HepG2 (cell line): ENCODE data around the gene HAT1. TPM values are rescaled to one million over a fixed set of nuclear protein-coding genes. Genes with fewer than 3 reads are reported as not detected.

ENCODE experiments used
- ATAC-seq: fragments of 200-7000 bp; cut with Tn5 transposase; 3 replicates; pipeline ENCODE4 v1.9.1; 2020; ENCODE audit warnings: mild to moderate bottlenecking, moderate library complexity
- BruUV-seq: library from RNA; stranded (reverse); fragments of 400-500 nt; replicated peaks from 2 replicates; lab custom pipeline; 2021; lab: Mats Ljungman, UMichigan
- CTCF ChIA-PET: fragments of 300-600 bp; formaldehyde crosslinking; extraction: SDS; loops from one replicate; lab custom pipeline; 2021; ENCODE audit warnings: low total read pairs, inconsistent platforms, low intra/inter-chr PET ratio; lab: Yijun Ruan, JAX
- POLR2A ChIA-PET: fragments of 350-600 bp; sonication (Branson Sonifier 250); formaldehyde crosslinking; loops from one replicate; lab custom pipeline; 2020; ENCODE audit warnings: antibody characterized with exemption, inconsistent platforms; lab: Yijun Ruan, JAX
- DNase-seq: peaks from one replicate; pipeline ENCODE4 v3.0.0-alpha.2; 2015; ENCODE audit warnings: low spot score
- FAIRE-seq: peaks from 3 replicates; lab custom pipeline; 2011; peaks lifted over from hg19 to GRCh38; lab: Jason Lieb, UNC
- H2AFZ ChIP-seq: one replicate; pipeline ENCODE4 v1.6.1; 2011; ENCODE audit warnings: low read length, inconsistent platforms
- H3K27ac ChIP-seq: fragments of 300-600 bp; 3 replicates; pipeline ENCODE4 v1.8.0; 2011; ENCODE audit warnings: mixed run types, mild to moderate bottlenecking, mixed read lengths, low read length, inconsistent platforms; ENCODE audit not compliant: insufficient read depth; ENCODE audit errors: extremely low read length
- H3K27me3 ChIP-seq, 2 experiments: fragments of 200-600 bp in 1 of 2; 2 replicates in 1 of 2; 3 replicates in 1 of 2; pipeline versions ENCODE4 v1.6.0 to v1.8.0; 2011; ENCODE audit warnings: low read length in 2 of 2, mild to moderate bottlenecking in 2 of 2, moderate library complexity in 2 of 2, inconsistent platforms in 1 of 2; ENCODE audit not compliant: insufficient read depth in 2 of 2, control insufficient read depth in 1 of 2
- H3K36me3 ChIP-seq, 2 experiments: fragments of 200-600 bp in 1 of 2; replicated peaks in 1 of 2; 2 replicates in 1 of 2; 3 replicates in 1 of 2; pipeline versions ENCODE4 v1.5.1 to v1.8.0; 2011; ENCODE audit warnings: low read length in 2 of 2, inconsistent platforms in 1 of 2; ENCODE audit not compliant: insufficient read depth in 2 of 2, control insufficient read depth in 1 of 2
- H3K4me1 ChIP-seq: 2 replicates; pipeline ENCODE4 v1.5.1; 2012; ENCODE audit warnings: low read length, inconsistent platforms; ENCODE audit not compliant: insufficient read depth
- H3K4me2 ChIP-seq: 2 replicates; pipeline ENCODE4 v1.6.0; 2011; ENCODE audit warnings: low read depth, low read length, inconsistent platforms
- H3K4me3 ChIP-seq, 3 experiments: fragments of 200-600 bp in 1 of 3; sonication (generic), shearing (Covaris generic) in 1 of 3; replicated peaks in 1 of 3; 2 replicates each; pipeline ENCODE4 v1.5.1; 2011 to 2016; ENCODE audit warnings: low read length in 3 of 3, inconsistent platforms in 2 of 3, low read depth in 2 of 3, mild to moderate bottlenecking in 2 of 3, control low read depth in 1 of 3, mixed read lengths in 1 of 3; ENCODE audit not compliant: insufficient read depth in 1 of 3
- H3K79me2 ChIP-seq: one replicate; pipeline ENCODE4 v1.6.1; 2011; ENCODE audit warnings: low read length, inconsistent platforms; ENCODE audit not compliant: insufficient read depth
- H3K9ac ChIP-seq: 2 replicates; pipeline ENCODE4 v1.6.0; 2011; ENCODE audit warnings: mild to moderate bottlenecking, low read depth, low read length, inconsistent platforms; ENCODE audit not compliant: insufficient read depth
- H3K9me3 ChIP-seq: 2 replicates; pipeline ENCODE4 v1.5.1; 2012; ENCODE audit warnings: mild to moderate bottlenecking, low read length
- H4K20me1 ChIP-seq: 2 replicates; pipeline ENCODE4 v1.6.0; 2011; ENCODE audit warnings: inconsistent platforms, mild to moderate bottlenecking, low read length, moderate library complexity; ENCODE audit not compliant: insufficient read depth
- ASH2L ChIP-seq: fragments of 300-600, 200-600 bp; sonication (generic); IDR thresholded peaks from 2 replicates; pipeline ENCODE4 v1.7.0; 2017; ENCODE audit warnings: low read depth, mild to moderate bottlenecking, moderate library complexity, mixed read lengths, low read length; ENCODE audit not compliant: insufficient read length
- CCDC6 ChIP-seq: sonication (generic); formaldehyde crosslinking; IDR thresholded peaks from 2 replicates; pipeline ENCODE4 v1.8.1; 2022; ENCODE audit warnings: mild to moderate bottlenecking, missing genetic modification reagents, moderate library complexity
- MED8 ChIP-seq: sonication (generic); formaldehyde crosslinking; IDR thresholded peaks from 2 replicates; pipeline ENCODE4 v1.8.1; 2023; ENCODE audit warnings: mild to moderate bottlenecking, missing genetic modification reagents; ENCODE audit not compliant: insufficient replicate concordance
- MYNN ChIP-seq: sonication (generic); formaldehyde crosslinking; IDR thresholded peaks from 2 replicates; pipeline ENCODE4 v1.4.0; 2020; ENCODE audit warnings: mild to moderate bottlenecking, low read depth, missing genetic modification reagents
- NFE2 ChIP-seq: sonication (generic); formaldehyde crosslinking; IDR thresholded peaks from 2 replicates; pipeline ENCODE4 v1.4.0; 2020; ENCODE audit warnings: missing genetic modification reagents
- NFKBIZ ChIP-seq: IDR thresholded peaks from 2 replicates; pipeline ENCODE4 v1.6.1; 2018; ENCODE audit warnings: missing genetic modification reagents, missing compliant biosample characterization
- PCBP1 ChIP-seq: fragments of 200-400 bp; formaldehyde crosslinking; IDR thresholded peaks from 2 replicates; pipeline ENCODE4 v1.6.1; 2017; ENCODE audit warnings: mild to moderate bottlenecking, low read depth, low read length, borderline replicate concordance
- SMARCE1 ChIP-seq: fragments of 450-650 bp; IDR thresholded peaks from 2 replicates; pipeline ENCODE4 v1.6.1; 2017; ENCODE audit warnings: borderline replicate concordance
- ZEB1 ChIP-seq: IDR thresholded peaks from 2 replicates; pipeline ENCODE4 v1.6.1; 2012; ENCODE audit warnings: mild to moderate bottlenecking, low read depth, inconsistent platforms; ENCODE audit not compliant: insufficient replicate concordance
- ZNF292 ChIP-seq: sonication (generic); formaldehyde crosslinking; IDR thresholded peaks from 2 replicates; pipeline ENCODE4 v1.8.1; 2022; ENCODE audit warnings: mild to moderate bottlenecking, low read depth, missing genetic modification reagents, borderline replicate concordance
- ZNF431 ChIP-seq: sonication (generic); formaldehyde crosslinking; IDR thresholded peaks from 2 replicates; pipeline ENCODE4 v1.9.0; 2022; ENCODE audit warnings: missing genetic modification reagents, low read depth, mild to moderate bottlenecking, borderline replicate concordance
- ZNF749 ChIP-seq: sonication (generic); formaldehyde crosslinking; IDR thresholded peaks from 2 replicates; pipeline ENCODE4 v1.8.0; 2022; ENCODE audit warnings: mild to moderate bottlenecking, missing genetic modification reagents, moderate library complexity, borderline replicate concordance
- whole genome bisulfite sequencing: methylation state at CpG from one replicate; pipeline ENCODE4 v1.1.6; 2017; ENCODE audit warnings: low lambda C conversion rate; 5-methylcytosine and 5-hydroxymethylcytosine counted together
- in situ Hi-C: cut with HindIII; loops from 2 replicates; pipeline ENCODE4 v1.10.0; 2017; ENCODE audit warnings: low pct_unique_long_range_greater_than_20kb; ENCODE audit not compliant: extremely low pct_ligation_motif_present
- intact Hi-C: fragments of 100-400 bp; cut with micrococcal nuclease; formaldehyde crosslinking; loops from one replicate; pipeline ENCODE4 v1.10.0; 2022; ENCODE audit not compliant: unreplicated experiment
- polyA plus RNA-seq, 8 experiments: library from polyadenylated mRNA; depleted of rRNA in 3 of 8; stranded (reverse) in 7 of 8; unstranded in 1 of 8; fragments of >200 nt; fragmentation: Illumina TruSeq in 4 of 8; extraction: Trizol in 4 of 8; gene quantifications; 2 replicates each; pipeline versions ENCODE4 v1.2.1 to v1.2.3, GENCODE V29; 2011 to 2016; ENCODE audit warnings: low read depth in 4 of 8, missing spikeins in 1 of 8, mixed read lengths in 1 of 8; ENCODE audit not compliant: insufficient read depth in 1 of 8
- total RNA-seq, 5 experiments: library from RNA; depleted of rRNA; stranded (reverse); fragments of >200 nt; fragmentation: Illumina TruSeq; extraction: Trizol; gene quantifications; 2 replicates each; pipeline ENCODE4 v1.2.3, GENCODE V29; 2016; ENCODE audit warnings: low read depth in 1 of 5
- TF ChIP-seq, protein P1 (sequence below): sonication (generic); formaldehyde crosslinking; IDR thresholded peaks from 2 replicates; pipeline ENCODE4 v1.5.1; 2020; ENCODE audit warnings: missing genetic modification reagents, mild to moderate bottlenecking, borderline replicate concordance
- TF ChIP-seq, protein P2 (sequence below): sonication (generic); formaldehyde crosslinking; IDR thresholded peaks from 2 replicates; pipeline ENCODE4 v1.5.0; 2020; ENCODE audit warnings: missing genetic modification reagents
- TF ChIP-seq, protein P3 (sequence below): sonication (generic); formaldehyde crosslinking; IDR thresholded peaks from 2 replicates; pipeline ENCODE4 v1.4.0; 2020; ENCODE audit warnings: missing genetic modification reagents, borderline replicate concordance

The HAT1 gene
- total and polyA plus RNA-seq, 2 of the 13 experiments (the other 11 are each of a cell fraction or from before 2014, with no cell fraction given): 45.4 to 119 TPM

DNA sequence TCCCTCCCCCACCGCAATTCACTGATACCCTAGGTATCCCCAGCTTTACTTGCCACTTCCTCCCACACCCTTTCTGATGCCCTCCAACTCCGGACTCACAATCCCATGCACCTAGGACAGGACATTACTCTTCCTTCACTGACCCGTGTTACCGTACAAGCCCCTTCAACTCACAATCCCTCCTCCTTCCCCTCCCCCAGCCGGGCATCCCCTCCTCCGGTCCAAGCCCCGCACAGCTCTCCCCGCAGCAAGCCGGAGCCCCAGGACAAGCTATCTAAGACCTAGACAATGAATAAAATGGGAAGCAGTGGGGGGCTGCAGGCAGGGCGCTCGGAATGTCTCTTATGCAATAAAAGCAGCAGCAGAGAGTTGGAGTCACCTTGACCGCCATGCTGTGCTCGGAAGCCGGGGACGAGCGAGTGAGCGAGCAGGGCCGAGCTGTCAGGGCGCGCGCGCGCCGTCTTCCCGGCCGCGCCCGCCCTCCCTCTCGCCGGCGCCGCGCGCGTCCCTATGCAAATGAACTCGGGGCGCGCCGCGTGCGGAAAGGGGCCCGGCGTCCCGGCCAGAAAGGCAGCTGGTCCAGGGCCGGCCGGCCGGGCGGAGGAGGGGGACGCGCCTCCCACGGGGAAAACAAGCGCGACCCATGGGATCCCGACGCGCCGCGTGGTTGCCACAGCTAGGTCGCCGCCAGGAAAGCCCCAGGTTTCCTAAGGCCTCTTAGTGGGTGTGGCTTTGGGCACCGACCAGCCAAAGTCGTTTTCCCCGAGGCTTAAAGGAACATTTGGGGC, 28.2 kb upstream of the HAT1 start, which contains the start of gene SLC25A12 (continued):
- TF ChIP-seq ZNF431 (CRISPR knock-in tag): no peak
- no peak for TF ChIP-seq ZNF292 (CRISPR knock-in tag)
- TF ChIP-seq SMARCE1: no peak
- no peak for TF ChIP-seq MED8 (CRISPR knock-in tag)

DNA sequence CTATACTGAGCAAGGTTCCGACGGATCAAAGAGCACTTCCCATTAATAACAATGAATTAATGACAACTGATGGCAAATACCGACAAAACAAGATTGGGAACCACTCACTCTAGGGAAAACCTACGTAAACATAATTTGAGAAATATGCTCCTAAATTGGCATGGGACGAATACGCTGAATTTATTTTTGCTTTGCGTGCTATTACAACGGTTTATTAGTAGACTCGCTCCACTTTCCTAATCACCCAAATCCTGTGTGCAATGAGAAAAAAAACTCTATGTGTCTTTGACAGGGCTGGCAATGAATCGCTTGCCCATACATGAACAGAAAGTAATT, 27.7 kb upstream of the HAT1 start:
- peak overlapping the region; percentile 67 for H3K9ac ChIP-seq
- H3K36me3 ChIP-seq: no peaks in the 10 kb centered on the region; a peak in 1 of 5 replicates
- no peaks in the 10 kb centered on the region for H4K20me1 ChIP-seq
- H3K4me2 ChIP-seq: peak overlapping the region; percentile 93
- no peaks in the 10 kb centered on the region for H3K79me2 ChIP-seq
- H3K4me1 ChIP-seq: peaks cover 36% of the 10 kb centered on the region
- intact Hi-C loops: loop anchor here (1.0 to 2.0 kb wide), 2 partner anchors 28 to 188 kb away; partner anchors contain the start of gene HAT1
- no peaks in the 10 kb centered on the region; a peak in 1 of 5 replicates for H3K27me3 ChIP-seq
- no peak for DNase-seq
- peak overlapping the region; percentile 84 to 89 (median 88) for H3K4me3 ChIP-seq
- H3K9me3 ChIP-seq: peaks cover 7% of the 10 kb centered on the region
- peak overlapping the region; percentile 97 for H2AFZ ChIP-seq
- WGBS: 2% methylated on average over 10 of the region's 10 CpGs
- in situ Hi-C loops: no loop called here
- ATAC-seq: no peak
- BruUV-seq: TSS peak; percentile 87
- CTCF ChIA-PET: no interaction called here
- FAIRE-seq: no peak
- H3K27ac ChIP-seq: peak overlapping the region; percentile 1
- POLR2A ChIA-PET: interaction anchor here (0.6 to 2.1 kb wide), 7 partner anchors 12 to 208 kb away, joined by 3 to 11 read pairs (median 4); partner anchors contain the start of genes DLX2, DYNC1I2 and HAT1
- TF ChIP-seq, protein P1, sequence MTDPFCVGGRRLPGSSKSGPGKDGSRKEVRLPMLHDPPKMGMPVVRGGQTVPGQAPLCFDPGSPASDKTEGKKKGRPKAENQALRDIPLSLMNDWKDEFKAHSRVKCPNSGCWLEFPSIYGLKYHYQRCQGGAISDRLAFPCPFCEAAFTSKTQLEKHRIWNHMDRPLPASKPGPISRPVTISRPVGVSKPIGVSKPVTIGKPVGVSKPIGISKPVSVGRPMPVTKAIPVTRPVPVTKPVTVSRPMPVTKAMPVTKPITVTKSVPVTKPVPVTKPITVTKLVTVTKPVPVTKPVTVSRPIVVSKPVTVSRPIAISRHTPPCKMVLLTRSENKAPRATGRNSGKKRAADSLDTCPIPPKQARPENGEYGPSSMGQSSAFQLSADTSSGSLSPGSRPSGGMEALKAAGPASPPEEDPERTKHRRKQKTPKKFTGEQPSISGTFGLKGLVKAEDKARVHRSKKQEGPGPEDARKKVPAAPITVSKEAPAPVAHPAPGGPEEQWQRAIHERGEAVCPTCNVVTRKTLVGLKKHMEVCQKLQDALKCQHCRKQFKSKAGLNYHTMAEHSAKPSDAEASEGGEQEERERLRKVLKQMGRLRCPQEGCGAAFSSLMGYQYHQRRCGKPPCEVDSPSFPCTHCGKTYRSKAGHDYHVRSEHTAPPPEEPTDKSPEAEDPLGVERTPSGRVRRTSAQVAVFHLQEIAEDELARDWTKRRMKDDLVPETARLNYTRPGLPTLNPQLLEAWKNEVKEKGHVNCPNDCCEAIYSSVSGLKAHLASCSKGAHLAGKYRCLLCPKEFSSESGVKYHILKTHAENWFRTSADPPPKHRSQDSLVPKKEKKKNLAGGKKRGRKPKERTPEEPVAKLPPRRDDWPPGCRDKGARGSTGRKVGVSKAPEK: 0 out of 2 replicates have a peak, but pooled peaks have one; percentile 29
- TF ChIP-seq ASH2L (peak; percentile 7), NFE2 (CRISPR knock-in tag) (no peak), NFKBIZ (CRISPR knock-in tag) (no peak), CCDC6 (CRISPR knock-in tag) (no peak), ZNF749 (0 out of 2 replicates have a peak, but pooled peaks have one; percentile 16), PCBP1 (no peak), MYNN (CRISPR knock-in tag) (0 out of 2 replicates have a peak, but pooled peaks have one; percentile 9), ZEB1 (peak; percentile 5)
- TF ChIP-seq, protein P2, sequence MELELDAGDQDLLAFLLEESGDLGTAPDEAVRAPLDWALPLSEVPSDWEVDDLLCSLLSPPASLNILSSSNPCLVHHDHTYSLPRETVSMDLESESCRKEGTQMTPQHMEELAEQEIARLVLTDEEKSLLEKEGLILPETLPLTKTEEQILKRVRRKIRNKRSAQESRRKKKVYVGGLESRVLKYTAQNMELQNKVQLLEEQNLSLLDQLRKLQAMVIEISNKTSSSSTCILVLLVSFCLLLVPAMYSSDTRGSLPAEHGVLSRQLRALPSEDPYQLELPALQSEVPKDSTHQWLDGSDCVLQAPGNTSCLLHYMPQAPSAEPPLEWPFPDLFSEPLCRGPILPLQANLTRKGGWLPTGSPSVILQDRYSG: peak; percentile 40; the same call in 1 of the 2 replicates
- TF ChIP-seq, protein P3, sequence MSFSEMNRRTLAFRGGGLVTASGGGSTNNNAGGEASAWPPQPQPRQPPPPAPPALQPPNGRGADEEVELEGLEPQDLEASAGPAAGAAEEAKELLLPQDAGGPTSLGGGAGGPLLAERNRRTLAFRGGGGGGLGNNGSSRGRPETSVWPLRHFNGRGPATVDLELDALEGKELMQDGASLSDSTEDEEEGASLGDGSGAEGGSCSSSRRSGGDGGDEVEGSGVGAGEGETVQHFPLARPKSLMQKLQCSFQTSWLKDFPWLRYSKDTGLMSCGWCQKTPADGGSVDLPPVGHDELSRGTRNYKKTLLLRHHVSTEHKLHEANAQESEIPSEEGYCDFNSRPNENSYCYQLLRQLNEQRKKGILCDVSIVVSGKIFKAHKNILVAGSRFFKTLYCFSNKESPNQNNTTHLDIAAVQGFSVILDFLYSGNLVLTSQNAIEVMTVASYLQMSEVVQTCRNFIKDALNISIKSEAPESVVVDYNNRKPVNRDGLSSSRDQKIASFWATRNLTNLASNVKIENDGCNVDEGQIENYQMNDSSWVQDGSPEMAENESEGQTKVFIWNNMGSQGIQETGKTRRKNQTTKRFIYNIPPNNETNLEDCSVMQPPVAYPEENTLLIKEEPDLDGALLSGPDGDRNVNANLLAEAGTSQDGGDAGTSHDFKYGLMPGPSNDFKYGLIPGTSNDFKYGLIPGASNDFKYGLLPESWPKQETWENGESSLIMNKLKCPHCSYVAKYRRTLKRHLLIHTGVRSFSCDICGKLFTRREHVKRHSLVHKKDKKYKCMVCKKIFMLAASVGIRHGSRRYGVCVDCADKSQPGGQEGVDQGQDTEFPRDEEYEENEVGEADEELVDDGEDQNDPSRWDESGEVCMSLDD (CRISPR knock-in tag): 0 out of 2 replicates have a peak, but pooled peaks have one; percentile 56
